Measurements from ENCODE around the gene PGF.
"Not testable (repeated sequence)": the region's sequence is repeated elsewhere in the genome, so short reads cannot be mapped to it uniquely, and the experiment has no call there.

PGF gene

DNA sequence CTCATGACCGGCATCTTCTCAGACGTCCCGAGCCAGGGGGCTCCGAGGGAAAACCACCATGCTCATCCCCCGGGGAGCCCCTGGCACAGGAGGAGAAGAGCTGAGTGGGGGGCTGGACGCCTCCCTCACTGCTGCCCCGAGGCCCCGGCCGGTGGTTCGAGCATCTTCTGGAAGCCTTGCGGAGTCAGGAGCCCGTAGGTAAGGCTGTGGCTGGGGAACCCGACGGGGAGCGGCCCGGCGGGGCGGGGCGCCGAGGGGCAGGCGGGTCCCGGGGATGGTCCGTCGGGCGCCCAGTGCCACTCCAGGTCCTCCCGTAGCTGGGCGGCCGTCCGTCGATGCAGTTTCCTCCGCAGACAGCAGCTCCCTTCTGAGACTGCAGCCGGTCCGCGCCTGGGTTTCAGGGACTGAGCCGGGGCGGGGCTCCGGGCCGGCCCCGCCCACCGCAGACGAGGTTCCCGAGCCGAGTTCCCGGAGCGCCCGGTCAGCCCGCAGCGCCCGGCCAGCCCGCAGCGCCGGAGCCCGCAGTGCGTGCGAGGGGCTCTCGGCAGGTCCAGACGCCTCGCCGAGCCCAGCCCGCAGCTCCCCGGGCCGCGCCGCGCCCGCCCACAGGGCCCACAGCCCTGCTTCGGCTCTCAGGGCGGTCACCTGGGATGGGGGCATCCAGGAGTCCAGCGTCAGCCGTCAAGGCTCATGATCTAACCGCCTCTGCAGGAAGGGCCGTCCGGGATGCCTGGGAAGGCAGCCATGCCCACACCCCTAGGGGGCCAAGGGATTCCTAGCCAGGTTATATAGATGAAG lies at the start of gene PGF:
Gene PGF (minus strand): TSS at position 369 of the 798 bp plus-strand sequence. CDS start 355 bp downstream, at position 14.
- DNase-seq, result no peak

DNA sequence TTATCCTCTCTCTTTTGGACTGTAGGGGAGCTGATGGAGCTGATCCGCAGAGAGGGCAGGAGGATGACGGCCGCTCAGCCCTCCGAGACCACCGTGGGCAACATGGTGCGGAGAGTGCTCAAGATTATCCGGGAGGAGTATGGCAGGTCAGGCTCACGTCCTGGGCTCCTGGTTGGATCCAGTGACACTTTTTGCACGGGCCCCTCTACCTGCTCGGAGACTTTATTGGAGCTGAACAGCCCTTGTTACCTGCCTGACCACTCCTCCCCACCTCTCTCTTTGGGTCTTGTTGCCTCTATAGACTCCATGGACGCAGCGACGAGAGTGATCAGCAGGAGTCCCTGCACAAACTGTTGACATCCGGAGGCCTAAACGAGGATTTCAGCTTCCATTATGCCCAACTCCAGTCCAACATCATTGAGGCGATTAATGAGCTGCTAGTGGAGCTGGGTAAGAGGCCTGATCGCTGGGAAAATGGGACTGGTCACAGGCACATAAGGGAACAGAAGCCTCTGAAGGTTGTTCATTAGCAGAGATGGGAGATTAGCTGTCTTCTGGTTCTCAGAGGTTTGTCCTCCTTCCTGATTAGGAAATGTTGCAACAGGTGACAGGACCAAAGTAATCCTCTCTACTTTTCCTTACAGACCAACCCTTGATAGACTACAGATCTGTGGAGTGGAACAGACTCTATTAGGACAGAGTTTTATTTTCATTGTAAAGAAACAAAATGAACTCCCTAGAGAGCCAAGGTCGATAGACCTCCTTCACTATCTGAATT lies 48.0 kb upstream of the PGF start:
- no peak for DNase-seq

DNA sequence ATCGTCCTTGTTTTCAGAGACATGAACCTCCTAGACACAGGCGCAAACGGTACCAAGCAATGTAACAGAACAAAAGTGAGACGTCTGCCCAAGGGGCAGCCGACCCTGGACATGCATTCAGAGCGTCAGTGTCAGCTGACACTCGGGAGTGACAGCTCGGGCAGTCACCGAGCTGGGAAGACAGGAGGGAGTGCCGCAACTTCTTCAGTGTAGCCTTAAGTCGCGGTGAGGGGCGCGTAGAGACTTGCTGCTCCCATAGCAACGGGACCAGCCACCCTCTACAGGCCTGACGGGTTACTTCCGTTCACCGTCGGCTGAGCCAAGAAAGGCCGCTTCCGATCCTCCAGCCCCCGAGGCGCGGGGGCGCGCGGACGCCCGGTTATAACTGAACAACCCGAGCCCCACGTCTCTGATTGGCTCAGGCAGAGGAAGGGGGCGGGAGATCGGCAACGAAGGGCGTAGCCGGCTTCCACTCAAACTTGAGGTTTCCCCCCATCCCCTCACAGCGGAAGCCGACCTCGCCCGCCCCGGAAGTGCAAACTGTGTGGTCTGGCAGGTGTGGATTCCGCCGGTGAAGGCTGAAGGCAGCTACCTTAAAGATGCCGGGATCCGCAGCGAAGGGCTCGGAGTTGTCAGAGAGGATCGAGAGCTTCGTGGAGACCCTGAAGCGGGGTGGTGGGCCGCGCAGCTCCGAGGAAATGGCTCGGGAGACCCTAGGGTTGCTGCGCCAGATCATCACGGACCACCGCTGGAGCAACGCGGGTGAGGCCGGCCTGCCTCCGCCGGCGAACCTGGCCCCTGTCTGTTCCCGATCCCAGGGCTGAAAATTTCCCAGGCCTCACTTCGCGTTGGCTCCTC lies 47.2 kb upstream of the PGF start, which contains the start of gene EIF2B2:
Gene EIF2B2 (plus strand): TSS at position 530 of the 858 bp plus-strand sequence. CDS start 70 bp downstream, at position 600.
- DNase-seq, result peak; percentile 98

DNA sequence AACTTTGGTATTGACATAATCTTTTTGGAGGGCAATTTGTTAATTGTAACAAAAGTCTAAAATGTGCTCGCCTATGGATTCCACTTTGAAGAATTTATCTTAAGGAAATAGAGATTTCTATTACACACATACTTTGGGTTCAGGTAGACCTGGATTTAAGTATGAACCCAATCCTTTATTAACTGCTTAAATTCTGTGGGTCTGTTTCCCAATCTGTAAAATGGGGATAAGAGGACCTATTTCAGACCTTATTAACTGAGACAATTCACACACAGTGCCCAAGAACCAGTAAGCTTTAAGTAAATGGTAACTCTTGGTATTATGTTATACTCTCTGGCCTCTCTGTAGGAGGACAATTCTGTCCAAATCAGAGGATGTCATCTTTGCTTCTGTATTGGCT lies 46.5 kb upstream of the PGF start:
- DNase-seq, result no peak

DNA sequence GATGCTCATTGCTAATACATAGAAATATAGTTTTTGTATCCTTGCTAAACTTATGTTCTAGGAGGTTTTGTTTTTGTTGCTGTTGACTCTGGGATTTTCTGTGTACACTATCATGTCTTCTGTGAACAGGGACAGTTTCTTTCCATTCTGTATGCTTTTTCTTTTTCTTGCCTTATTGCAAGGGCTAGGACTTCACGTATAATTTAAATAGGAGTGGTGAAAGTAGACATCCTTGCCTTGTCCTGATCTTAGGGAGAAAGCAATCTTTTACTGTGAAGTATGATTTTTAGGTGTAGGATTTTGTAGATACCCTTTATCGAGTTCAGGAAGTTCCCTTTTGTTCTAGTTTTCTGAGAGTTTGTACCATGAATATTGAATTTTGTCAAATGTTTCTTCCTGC lies 45.9 kb upstream of the PGF start:
- no peak for DNase-seq

DNA sequence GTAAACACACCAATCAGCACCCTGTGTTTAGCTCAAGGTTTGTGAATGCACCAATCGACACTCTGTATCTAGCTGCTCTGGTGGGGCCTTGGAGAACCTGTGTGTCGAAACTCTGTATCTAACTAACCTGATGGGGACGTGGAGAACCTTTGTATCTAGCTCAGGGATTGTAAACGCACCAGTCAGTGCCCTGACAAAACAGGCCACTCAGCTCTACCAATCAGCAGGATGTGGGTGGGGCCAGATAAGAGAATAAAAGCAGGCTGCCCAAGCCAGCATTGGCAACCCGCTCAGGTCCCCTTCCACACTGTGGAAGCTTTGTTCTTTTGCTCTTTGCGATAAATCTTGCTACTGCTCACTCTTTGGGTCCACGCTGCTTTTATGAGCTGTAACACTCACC lies 40.4 kb upstream of the PGF start:
- DNase-seq, result not testable (repeated sequence)

DNA sequence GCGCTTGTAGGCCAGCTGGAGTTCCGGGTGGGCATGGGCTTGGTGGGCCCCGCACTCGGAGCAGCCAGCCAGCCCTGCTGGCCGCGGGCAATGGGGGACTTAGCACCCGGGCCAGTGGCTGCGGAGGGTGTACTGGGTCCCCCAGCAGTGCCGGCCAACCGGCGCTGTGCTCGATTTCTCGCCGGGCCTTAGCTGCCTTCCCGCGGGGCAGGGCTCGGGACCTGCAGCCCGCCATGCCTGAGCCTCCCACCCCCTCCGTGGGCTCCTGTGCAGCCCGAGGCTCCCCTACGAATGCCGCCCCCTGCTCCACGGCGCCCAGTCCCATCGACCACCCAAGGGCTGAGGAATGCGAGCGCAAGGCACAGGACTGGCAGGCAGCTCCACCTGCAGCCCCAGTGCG lies 38.8 kb upstream of the PGF start:
- not testable (repeated sequence) for DNase-seq

DNA sequence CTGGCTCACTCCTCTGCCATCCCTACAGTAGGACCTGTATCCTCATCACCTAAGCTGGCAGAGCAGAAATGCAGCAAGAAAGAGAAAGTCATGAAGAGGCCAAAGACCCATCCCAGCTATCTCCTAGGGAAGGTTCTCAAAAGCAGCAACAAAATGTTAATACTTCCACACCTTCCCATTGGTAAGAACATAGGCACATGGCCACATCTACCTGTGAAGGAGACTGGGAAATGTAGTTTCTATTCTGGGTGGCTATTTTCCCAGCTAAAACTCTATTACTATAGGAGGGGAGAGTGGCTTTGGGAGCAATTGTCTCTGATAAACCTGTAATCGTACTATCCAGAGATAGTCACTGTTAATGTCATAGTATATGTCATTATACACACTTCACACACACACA lies 33.6 kb upstream of the PGF start:
- no peak for DNase-seq

DNA sequence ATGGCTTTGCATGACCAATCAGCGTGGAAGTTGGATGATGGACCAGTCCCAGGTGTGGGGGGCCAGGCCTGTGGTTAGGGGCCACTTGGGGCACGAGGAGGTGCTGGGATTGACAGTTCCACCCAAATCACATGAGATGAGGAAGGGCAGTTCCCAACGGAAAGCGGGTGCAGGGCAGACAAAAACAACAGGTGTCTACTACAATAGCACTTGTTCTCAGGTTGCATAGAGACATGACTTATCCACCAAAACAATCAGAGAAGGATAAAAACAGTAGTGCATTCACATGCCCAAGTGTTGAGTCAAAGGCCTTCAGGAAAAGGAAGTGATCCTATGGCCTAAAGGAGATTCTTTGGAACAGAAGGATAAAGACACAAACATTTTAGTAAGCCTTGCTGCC lies 32.7 kb upstream of the PGF start:
- no peak for DNase-seq

DNA sequence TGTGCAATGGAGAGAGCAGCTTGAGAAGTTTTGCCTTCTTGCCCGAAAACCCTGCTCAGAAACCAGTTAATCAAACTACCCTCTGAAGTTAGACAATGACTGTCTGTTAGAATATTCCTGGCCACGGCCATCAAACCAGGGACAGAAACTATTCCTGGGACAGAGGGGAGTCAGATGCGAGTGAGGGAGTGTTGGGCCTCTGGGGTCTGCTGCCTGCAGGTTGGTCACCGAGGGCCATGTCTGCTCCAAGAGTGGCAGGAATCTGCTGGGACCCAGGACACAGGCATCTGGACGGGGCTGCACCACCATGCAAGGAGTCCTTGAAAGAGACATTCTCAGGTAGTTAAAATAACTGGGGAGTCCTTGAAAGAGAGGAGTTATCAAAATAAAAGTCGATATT lies 30.4 kb upstream of the PGF start:
- DNase-seq, result no peak

DNA sequence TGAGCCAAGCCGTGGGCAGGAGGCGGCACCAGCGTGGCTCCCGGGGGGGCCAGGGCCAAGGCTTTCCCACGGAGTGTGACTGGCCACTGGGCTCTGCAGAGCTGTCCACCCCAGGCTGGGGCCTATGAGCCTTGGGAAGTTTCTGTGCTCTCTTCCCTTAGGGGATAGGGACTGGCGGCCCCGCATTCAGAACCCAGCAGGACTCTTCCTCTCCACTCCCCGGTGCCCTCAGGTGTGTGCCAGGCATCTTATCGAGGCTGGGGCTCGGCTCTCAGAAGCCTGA lies 29.6 kb upstream of the PGF start:
- no peak for DNase-seq

DNA sequence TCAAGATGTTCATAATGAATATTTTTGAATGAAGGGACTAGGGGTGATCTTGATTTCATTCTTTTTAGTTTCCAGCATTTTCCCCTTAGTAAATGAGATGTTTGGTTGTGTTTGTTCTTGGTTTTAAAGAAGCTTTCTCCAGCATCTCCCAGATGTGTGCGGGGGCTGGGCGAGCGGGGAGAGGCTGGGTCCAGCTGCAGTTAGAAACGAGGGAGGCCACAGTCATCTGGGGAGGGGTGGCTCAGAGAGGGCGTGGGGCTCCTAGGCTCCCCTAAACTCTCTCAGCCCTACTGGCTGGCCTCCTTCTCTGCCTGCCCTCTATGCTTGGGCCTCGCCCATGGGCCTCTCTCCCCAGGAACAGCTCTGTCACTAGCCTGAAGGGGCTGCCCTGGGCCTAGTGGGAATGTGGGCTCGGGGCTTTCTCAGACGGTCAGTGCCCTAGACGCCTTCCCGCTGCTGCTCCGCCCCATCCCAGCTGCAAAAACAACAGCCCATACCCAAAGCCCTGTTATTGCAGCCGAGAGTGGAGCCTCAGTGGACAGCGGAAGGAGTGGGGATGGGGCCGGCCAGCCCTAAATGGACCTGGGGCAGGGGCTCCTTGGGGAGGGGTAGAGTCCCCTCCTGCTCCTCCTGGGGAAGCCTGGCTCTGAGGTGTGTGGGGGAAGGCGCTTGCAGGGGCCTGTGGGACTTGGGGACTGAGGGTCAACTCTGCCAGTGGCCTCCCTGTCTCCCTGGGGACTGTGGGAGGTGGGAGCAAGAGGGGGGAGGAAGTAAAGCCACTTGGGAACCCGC lies 29.0 kb upstream of the PGF start:
- DNase-seq, result no peak

DNA sequence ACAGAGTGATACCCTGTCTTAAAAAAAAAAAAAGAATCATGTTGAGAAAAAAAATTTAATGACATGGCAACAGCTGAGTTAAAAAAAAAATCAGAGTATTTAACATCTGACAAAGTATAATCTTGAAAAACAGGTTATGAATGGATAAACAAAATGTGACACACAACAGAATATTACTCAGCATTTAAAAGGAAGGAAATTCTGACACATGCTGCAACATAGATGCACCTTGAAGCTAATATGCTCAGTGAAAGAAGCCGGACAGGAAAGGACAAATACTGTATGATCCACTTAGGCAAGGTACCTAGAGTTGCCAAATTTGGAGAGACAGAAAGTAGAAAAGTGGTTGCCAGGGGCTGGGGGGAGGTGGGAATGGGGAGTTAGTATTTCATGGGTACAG lies 27.9 kb upstream of the PGF start:
- no peak for DNase-seq

DNA sequence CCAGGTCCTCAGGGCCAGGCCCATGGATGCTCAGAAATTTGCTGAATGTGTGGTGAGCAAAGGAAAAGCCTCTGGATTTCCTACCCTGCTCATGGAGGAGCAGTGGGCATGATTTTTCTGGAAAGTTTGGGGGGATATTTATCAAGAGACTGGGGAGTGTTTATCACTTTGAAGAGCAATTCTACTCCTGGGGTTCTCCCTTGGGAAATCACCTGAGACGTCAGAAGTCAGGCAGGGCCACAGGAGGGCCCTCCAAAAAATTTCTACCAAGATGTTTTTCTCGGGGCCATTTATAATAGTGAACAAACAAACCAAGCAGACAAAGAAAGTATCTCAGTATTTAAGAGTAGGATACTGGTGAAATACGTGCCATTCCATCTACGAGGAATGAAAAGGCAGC lies 27.3 kb upstream of the PGF start:
- DNase-seq, result no peak

DNA sequence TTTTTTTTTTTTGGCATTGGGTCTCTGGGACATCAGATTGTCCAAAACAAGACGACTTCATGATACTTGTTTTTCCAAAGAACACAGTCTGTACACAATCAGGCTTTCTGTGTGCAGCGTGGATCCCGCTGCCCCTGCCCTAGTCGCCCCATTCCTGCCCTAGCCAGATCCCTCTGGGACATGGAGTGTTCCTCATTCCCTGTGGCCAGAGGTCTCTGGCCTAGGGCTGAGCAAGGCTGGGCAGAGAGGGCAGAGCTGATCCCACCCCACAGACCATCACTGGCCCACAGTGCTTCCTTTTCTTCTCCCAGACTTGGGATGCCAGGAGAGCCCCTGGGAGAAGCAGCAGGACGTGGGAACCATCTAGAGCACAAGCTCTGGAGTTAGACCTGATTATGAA lies 26.4 kb upstream of the PGF start:
- DNase-seq, result no peak

DNA sequence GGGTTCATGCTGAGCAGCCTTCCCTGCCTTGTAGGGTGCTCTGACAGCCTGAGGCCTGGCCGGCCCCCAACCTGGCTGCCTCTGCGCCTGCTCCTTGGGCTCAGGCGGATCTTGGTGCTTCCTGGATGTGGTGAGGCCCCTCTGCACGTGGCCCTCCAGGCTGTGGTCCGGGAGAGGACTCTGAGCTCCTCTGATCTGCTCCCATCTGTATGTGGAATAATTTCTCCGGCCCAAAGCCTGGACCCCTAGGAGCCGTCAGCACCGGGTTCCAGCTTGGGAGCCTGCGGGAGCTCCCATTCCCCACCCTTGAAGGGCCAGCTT lies 26.0 kb upstream of the PGF start:
- no peak for DNase-seq

DNA sequence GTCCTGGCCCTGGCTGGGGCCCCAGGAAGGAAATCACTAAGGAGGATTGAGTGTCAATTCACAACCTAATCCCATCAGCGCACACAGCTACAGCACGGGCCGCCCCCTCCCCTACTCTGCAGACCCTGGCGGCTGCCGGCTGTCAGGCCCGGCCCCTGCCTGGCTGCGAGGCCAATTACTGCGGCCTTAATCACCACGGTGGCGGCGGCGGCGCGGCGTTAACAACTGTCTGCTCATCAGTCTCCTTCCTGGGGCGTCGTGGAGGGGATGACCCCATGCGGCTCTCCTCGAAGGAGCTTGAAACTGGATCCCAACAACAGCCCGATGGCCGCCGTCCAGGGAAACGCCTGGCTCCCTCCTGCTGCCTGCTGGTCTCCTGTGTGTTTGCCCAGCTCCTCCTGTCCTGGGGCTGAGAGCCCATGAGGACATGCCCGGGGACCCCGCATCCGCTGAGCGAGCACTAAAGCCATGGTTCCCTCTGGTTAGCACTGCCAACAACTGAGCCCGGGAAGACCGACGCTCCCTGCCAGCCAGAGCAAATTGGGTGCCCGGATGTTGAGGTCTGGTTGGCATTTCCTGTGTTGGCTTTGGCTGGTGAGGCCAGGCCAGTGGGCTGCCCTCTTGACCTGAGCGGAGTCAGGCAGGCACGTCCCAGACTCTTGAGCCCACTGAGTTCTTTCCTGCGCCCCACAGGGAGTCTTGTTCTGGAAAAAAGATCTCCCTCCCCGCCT lies 25.5 kb upstream of the PGF start:
- DNase-seq, result no peak

DNA sequence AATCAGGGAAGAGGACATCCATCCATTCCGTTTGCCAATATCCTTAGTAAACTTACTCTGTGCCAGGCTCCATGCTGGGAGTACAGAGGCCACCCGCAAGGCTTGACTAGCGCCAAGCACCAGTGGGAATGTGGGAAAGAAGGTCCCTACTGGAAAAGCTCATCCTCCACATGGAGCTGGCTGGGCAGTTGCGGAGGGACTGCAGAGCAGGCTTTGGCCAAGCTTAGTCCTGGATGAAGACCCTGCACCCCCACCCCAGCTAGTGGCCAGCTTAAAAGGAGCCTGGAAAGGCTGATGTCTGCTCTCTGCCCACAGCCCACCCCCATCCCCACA lies 25.0 kb upstream of the PGF start:
- DNase-seq, result no peak

DNA sequence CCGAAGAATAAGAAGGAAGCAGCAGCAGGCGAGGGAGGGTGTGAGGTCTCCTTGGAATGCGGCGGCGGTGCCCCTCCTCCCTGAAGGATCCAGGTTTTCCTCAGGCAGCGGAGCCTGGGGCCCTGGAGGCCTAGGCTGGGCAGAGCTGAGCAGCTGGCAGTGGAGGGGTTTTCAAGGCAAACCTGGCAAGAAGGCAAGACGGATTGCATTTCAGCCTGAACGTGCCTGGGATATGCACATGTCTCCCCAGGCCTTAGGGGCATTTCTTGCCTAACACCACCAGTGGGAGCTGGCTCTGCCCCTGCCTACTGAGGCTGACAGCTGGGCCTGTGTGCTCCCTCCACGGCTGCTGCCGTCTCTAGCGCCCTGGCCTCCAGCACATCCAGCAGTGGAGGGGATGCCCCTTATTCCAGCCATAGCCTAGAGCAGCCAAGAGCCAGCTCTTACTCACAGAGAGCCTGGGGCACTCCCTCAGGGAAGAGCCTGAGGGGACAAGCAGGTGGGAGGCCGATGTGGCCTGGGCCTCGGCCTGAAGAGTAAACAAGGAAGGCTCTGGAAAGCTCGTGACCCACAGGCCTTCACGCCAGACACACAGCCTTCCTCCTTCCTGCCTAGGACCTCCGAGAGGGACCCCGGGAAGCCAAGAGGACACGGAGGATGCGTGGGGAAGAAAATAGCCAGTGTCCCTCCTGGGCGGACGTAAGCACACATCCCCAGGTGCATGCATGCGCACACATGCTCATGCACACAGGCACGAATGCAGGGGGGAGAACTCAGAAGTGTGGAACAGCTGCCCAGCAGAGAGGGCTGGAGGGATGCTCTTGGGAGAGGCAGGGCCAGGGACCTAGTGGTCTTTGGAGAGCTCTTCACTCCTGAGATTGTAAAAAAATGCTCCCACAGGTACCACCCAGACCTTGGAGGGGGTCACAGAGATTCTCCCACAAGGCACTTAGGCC lies 24.3 kb upstream of the PGF start:
- no peak for DNase-seq

DNA sequence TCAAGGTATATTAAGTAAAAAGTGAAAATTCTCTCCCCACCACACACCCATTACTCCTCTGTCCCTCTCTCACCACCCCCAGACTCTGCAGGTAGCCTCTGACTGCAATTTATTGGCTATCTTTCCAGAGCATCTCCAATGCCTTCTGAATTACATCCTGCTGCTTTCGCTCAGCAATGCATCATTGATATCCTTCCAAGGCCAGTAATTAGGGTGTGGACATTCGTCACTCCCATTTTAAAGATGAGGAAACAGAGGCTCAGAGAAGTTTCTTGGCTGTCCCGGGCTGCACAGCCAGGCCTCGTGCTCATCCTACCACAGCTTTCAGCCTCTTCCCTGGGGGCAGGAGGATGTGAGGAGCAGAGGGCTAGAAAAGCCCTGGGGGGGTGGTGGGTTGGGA lies 23.6 kb upstream of the PGF start:
- no peak for DNase-seq

DNA sequence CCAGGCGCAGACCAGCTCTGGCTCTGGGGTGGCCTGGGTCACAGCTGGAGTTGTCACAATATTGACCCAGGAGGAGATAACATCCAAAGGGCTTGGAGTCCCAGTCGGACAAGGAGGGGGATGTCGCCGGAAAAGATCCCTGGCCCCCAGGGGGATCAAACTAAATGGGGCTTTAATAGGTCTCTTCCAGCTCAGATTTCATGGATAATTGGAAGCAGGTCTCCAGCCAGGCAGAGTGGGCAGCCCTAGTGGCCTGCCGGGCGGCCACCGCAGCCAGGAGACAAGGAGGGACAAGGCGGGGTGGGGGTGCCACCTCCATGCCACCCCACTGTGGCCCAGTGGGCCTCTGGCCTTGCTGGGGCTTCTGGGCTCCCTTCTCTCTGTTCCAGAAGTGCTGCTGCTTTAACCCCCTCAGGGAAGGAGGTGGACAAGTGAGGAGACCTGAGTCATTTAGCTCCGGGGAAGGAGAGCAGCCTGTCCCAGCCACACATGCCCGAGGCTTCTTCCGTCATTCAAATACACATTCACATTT lies 23.1 kb upstream of the PGF start:
- no peak for DNase-seq

Measured in activated CD4-positive, alpha-beta T cell treated with anti-CD3 and anti-CD28 coated beads, Interleukin-2, amount 50 U/mL, for 4 hours (primary cell).